ENCODE data around the gene PRR15L.

Gene PRR15L

DNA sequence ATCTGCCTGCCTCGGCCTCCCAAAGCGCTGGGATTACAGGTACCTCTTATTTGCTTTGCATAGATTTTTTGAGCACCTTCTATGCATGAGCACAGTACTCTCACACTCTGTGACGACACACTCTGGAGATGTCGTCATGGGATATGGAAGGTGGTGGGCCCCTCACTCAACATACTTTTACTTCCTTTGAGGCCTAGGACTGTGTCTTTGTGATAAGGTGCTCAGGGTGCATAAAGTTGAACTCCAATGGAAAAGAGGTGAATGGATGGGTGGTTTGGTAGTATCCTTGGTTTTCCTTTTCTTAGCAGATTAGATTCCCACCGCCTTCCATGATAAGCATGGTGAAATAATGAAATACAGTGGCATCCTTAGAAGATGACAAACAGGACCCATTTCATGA, 7.2 kb upstream of the PRR15L start:
- in situ Hi-C loops (cut with HindIII; ENCODE audit: low sequenced_read_pairs) = no loop called here

DNA sequence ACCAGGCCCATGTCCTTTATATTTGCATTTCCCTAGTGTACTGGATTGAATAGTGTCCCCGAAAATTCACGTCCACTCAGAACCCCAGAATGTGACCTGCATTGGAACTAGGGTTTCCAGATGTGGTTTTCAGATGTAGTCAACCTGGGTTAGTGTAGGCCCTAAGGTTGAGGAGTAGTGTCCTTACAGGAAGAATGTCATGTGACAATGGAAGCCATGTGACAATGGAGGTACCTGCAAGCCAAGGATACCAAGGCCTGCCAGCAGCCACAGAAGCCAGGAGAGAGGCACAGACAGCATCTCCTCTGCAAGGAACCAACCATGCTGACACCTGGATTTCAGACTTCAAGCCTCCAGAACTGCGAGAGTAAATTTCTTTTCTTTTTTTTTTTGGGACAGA, 5.2 kb upstream of the PRR15L start:
- in situ Hi-C loops (cut with HindIII; ENCODE audit: low sequenced_read_pairs) = no loop called here

DNA sequence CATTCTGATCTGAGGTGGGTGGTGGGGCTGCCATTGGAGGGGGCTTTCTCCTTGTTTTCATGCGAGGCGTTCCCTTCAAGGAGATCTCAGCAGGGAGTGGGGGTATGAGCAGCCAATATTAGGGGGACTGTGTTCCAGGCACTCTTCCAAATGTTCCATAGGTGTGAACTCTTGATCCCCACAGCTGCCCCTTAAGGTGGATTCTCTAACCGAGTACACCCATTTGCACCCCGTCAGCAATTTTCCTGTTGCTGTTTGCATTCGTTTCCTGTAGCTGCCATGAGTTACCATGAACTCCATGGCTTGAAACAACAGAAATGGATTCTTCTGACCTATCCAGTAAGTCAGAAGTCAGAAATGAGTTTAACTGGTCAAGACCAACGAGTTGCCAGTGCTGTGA, 3.7 kb upstream of the PRR15L start:
- in situ Hi-C loops (cut with HindIII; ENCODE audit: low sequenced_read_pairs) = no loop called here

DNA sequence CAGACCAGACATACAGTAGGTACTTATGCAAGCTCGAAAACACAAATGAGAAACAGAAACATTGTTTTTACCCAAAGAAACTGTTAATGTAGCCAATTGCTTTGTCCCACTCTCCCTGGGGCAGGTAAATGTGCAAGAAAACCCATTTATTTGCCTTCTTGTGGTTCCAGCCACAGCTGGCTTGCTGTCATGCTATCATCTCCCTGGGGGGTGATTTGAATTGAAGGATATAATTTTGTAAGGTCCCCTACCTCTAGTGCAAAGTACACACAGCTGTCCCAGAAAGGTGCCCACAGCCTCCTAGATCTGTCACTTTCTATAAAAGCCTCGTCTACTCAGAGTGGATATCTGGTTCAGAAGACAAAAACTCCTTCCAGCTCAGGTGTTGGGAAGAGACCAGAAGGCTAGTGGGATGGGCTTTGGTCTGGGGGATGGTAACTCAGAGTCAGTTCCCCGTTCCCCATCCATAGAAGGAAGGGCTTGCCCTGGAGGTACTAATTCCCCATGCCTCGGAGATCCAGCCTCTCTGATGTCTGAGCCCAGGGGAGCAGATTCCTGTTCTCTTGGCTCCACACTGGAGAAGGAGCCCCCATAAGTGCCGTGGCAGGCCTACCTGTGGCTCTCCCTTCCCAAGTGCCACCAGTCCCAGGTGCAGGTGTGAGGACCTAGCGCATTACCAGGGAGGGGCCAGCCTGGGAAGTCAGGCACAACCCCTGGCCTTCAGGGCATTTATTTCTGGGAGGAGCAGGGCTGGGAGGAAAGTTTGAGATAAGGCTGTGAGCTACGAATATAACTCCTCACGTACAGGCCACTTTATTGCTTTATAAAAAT, 2.4 kb upstream of the PRR15L start:
- in situ Hi-C loops (cut with HindIII; ENCODE audit: low sequenced_read_pairs) = no loop called here

DNA sequence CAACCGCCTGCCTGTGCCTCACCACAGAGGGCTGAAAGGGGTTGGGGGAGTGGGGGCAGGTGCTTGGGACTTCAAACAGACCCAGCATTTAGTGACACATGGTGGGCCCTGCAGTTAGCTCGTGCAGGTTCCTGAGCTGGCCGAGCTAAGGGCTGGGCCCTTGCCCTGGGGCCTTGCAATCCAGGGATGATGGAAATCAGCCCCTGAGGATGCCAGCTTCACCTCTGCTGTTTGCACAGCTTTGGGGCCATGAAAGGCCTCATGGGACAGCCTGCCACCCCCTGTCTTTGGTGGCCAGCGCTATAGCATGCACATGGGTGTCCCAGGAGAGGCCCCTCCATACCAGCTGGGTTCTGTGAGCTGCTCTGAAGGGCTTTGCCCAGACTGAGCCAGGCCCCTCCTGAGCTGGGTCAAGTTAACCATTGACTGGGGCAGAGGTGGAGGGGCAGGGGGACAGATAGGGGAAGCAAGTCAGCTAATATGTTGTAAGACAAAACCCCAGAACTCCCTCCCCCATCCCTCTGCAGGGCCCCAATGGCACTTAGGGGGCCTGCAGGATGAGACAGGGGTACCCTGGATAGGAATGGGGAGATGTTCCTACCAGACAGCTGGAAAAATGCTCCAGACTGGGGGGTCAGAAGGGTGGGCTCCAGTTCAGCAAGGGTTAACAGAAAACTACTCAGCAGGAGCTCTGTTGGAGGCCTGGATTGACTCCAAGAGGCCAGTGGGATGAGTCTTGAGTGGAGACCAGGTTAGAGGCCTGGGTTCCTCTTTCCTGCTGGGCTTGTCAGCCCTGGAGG, 692 bp downstream of the PRR15L start:
- in situ Hi-C loops (cut with HindIII; ENCODE audit: low sequenced_read_pairs) = no loop called here

DNA sequence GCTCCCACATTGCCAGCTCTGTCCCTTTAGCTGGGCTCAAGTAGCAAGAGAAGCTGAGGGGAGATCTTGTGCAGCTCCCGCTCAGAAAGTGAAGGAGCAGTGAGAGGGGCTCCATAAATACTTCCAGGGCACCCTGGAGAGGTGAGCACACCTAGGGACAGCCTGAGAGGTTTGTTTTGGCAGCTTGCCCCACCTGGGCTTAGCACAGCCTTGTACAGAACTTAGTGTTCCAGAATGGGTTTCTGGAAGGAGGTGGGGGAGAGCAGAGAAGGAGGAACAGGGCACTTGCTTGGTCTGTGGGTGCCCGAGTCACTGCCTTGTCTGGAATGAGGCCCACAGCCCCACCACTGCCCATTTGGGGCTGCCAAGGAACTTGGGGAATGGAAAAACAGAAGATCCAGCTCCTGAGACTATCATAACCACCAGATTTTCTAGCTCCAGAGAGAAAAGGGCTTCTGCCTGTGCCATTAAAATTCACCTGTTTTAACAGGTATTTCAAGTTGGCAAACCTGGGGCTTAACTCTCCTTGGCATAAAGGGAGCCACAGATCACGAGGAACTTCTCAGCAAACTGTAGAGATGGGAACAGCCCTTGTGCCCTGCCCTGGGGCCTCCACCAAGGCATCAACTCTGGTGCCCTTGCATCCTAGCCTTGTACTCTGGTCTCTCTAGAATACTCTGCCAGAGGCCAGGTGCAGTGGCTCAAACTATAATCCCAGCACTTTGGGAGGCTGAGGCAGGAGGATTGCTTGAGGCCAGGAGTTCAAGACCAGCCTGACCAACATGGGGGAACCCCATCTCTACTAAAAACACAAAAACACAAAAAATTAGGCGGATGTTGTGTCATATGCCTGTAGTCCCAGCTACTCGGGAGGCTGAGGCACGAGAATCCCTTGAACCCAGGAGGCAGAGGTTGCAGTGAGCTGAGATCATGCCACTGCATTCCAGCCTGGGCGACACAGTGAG, 1.9 kb downstream of the PRR15L start:
- in situ Hi-C loops (cut with HindIII; ENCODE audit: low sequenced_read_pairs) = no loop called here

DNA sequence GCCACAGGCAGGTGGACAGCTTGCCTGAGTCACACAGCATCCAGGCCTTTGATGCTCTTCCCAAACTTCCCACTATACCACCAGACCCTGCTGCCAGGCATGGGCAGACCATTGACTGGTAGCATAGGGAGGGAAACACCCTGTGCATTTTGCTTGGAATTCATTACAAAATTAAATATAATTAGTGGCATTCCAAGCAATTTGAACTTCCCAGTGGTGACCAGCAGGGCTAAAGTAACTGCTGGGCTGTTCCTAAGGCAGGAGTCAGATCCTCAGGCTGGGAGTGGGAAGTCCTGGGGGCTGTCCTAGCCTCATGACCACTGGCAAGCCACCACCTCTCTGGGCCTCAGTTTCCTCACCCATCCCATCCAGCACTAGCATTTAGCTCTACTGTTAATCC, 3.8 kb downstream of the PRR15L start:
- in situ Hi-C loops (cut with HindIII; ENCODE audit: low sequenced_read_pairs) = no loop called here

DNA sequence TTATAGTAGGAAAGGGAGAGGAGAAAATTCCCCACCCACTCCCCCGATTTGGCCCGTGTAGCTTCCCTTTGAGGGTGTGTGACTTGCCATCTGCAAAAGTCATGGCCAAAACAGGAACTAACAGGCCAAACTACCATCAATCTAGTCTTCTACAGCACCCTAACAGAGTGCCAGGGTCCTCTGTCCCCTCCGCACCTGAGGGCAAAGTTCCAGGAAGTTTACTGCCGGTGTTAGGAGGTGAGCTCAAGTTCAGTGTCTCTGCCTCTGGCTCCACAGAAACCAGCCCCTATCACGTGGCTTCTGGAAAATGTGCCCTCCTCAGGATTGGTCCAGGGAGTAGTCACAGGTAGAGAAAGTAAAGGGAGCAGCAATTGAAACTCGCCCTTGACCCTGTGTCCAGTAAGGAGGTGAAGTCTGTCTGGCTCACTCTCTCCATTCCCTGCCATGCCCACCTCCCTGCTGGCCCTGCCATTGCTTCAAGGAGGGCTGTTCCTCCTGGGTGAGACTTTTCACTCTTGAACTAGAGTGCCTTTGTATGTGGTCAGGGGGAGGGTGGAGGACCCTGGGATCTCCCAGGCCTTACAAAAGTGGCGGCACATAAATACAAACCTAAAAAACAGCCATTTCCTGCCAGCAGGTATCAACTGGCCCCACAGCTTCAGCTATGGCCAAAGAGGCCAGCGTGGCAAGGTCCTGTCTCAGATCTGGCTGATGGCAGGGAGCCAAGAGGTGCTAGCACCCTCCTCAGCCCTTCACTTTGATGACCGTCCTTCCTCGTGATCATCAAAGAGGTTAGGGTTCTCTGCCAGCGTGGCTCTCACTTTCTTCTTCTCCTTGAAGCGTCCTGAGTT, 5.3 kb downstream of the PRR15L start:
- in situ Hi-C loops (cut with HindIII; ENCODE audit: low sequenced_read_pairs) = no loop called here

DNA sequence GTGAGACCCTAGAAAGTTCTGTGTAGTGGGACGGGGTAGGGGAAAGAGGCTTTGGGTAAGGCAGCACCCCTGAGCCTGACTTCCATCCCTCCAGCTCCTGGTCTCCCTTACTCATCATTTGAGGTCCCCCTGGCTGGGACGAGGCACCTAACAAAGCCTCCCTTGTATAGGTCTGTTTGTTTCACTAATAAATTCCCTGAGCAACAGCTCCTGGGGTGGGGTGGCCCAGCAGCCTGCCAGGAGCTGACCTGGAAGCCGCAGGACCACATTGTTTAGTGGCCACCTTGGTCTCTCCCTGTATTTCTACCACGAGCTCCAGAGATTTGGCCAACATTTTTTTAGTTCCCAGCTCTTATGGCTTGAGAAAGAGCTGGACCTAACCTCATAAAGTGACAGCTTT, 7.2 kb downstream of the PRR15L start:
- in situ Hi-C loops (cut with HindIII; ENCODE audit: low sequenced_read_pairs) = no loop called here

DNA sequence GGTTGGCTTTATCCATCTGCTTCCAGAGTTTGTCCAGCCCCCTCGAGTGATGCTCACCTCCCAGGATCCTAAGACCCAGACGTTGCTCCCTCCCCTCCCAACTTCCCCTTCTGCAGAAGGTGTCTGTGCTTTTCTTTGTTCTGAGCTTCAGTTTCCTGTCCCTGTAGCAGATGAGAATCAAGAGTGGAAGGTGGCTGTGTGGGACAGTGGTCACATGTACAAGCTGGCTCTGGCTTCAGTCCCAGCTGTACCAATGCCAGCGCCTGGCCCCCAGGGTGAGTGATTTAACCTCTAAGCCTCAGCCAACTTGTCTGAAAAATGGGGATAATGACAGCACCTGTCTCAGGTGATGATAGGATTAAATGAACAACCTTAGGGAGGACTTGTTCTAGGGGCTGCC, 7.7 kb downstream of the PRR15L start:
- in situ Hi-C loops (cut with HindIII; ENCODE audit: low sequenced_read_pairs) = no loop called here

DNA sequence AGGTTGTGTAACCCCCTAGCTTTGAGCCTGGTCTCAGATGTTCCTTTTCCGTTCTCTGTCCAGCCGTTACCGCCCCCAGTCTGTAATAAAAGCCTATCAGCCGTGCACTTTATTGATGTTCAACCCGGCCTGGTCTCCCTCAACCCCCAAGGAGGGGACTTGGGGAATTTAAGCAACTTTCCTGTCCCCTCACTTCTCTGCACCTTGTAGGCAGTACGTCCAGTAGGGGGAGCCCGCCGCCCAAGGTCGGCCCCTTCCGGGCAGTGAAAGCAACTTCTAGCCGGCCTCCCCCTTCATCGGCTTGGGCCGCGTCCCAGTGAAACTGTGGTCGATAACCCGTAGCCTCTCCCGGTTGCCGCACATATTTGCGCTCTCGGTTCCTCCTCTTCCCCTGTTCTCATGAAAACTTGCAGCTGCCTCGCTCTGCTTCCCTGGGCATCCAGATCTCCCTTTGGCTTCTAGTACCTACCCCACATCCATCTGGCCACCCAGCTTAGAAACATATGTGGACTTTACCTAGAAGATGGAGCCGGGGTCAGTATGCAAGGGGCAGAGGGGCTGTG, 8.4 kb downstream of the PRR15L start:
- in situ Hi-C loops (cut with HindIII; ENCODE audit: low sequenced_read_pairs) = no loop called here

DNA sequence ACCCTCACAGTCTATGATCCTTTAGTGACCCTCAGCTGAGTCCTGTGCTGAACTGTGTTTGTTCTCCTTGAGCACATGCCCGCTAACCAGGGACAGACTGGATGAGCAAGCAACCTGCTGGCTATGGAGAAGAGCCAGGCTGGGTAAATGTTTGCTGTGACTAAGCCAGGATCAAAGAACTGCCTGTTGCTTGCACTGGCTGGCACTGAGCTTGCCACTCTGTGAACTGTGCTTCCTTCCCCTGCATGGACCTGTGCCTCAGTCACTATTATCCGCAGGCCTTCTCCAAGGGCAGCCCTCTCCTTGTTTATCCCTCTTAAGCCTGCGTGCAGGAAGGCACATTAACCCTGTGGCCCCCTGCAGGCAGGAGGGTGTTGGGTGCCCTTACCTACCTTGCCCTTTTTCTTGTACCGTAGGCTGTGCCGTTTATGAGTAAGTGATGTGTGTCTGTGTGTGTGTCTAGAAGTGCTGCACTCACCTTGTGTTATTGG, 8.9 kb downstream of the PRR15L start:
- in situ Hi-C loops (cut with HindIII; ENCODE audit: low sequenced_read_pairs) = no loop called here

DNA sequence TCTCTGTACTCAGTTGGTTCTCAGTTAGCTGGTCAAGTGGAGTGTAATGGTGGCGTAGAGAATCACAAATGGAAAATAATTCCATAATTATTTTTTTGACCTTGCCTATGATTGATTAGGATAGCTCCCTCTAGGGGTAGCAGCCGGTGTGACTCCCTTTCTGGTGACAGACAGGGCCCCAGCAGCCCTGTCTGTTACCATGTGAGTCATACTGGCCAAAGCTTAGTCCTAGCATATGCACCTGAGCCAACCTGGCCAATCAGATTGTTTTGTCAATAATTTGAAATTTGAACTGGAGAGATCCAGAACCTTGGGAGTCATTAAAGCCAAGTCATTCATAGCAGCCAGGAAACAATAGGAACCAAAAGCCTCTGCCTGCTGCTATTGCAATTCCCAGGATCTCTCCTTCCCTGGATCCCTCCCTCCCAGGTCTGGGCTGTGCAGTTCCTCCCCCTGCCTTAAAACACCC, 10.7 kb downstream of the PRR15L start:
- in situ Hi-C loops (cut with HindIII; ENCODE audit: low sequenced_read_pairs) = no loop called here

DNA sequence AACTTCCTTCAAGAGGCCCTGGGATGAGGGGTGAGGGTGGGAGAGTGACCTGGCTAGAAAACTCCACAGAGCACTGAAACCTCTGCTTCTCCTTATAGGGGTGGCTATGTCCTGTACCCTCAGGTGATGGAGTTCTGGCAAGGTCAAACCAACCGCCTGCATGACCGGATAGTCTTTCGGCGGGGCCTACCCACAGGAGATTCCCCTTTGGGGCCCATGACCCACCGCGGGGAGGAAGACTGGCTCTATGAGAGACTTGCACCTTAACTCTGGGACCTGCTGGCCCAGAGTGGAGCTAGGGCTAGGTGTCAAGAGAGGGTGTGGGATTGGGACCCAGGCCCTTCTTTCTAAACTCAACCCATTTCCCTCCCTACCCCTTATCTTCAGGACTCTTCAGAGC, 11.2 kb downstream of the PRR15L start:
- in situ Hi-C loops (cut with HindIII; ENCODE audit: low sequenced_read_pairs) = no loop called here

DNA sequence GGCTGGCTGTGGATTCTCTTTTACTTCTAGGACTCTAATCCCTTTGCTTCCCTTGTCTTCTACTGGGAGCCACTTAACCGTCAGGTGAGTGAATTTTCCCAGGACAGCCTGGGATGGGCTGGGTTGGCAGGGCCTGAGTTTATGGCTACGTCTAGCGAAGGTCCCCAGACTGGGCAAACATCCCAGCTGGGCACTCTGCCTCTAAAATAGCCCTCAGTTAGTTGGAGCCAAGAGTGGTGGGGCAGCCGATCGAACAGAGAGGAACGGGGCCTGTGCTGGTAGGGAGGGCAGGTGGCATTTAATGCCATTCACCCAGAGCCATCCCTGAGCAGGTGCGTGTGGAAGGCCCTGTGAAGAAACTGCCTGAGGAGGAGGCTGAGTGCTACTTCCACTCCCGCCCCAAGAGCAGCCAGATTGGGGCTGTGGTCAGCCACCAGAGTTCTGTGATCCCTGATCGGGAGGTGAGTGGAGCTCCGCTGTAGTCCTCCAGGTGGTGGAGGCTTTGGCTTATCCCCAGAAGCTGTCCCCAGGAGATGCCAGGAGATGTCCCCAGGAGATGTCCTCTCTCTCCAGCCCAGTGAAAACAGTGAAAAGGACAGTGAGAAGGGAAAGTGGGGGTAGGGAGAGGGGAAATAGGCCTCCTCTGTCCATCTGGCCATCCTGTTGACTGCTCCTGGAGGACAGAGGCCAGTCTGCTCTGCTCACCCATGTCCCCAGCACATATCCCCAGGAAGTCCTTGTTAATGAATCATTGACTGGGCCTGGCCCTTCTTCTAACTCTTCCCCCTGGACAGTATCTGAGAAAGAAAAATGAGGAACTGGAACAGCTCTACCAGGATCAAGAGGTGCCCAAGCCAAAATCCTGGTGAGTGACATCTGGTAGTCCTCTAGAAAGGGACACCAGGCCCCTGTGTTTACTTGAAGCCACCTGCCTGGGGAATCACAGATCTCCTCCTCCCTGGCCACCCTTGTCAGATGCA, 11.9 kb downstream of the PRR15L start:
- in situ Hi-C loops (cut with HindIII; ENCODE audit: low sequenced_read_pairs) = no loop called here

DNA sequence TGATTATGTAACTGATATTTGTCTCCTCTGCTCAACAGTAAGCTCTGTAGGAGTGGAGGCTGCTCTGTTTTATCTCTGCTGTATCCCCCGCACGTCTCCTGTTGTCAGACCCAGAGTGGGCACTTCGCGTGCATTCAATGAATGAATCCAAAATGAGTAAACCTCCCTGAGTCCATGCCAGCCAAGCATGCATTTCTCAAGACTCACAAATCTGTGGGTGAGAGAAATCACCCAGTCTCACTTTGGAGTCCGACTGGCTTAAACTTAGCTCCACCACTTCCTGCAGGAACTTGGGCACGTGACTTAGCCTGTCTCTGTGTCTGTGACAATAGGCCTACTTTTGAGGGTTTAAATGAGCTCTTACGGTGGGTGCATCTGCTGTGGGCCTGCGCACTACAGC, 12.6 kb downstream of the PRR15L start:
- in situ Hi-C loops (cut with HindIII; ENCODE audit: low sequenced_read_pairs) = no loop called here

DNA sequence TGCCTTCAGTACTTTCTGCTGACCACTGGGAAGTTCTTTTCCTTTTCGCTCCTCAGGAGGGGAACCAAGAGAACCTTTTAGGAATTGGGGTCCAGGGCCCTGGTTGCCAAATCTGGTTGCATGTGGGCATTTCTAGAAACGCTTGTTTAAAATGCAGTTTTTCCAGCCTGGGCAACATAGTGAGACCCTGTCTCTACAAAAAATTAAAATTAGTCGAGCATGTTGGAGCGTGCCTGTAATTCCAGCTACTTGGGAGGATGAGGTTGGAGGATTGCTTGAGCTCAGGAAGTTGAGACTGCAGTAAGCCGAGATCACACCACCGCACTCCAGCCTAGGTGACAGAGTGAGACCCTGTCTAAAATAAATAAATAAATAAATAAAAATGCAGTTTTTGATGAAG, 15.1 kb downstream of the PRR15L start:
- in situ Hi-C loops (cut with HindIII; ENCODE audit: low sequenced_read_pairs) = loop anchor here (5.0 kb wide), 2 partner anchors 50 to 80 kb away; no protein-coding TSS in a partner anchor

DNA sequence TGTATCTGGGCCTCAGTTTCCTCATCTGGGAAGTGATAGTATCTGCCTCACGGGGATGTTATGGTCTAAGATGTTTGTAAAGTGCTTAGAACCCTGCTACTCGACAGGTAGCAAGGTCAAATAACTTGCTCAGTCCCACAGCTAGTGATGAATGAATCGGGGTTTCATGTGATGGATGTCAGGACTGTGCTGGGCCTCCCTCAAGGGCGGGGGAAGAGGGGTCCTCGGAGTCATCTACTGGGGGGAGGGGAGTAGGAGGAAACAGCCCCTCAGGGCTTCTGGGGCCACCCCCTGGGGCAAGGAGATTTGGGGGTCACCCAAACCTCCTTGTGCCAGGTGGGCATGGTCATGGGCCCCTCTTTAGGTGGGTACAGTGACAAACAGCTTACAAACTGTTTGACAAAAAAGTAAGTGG, 15.6 kb downstream of the PRR15L start:
- in situ Hi-C loops (cut with HindIII; ENCODE audit: low sequenced_read_pairs) = loop anchor here (5.0 kb wide), 2 partner anchors 50 to 80 kb away; no protein-coding TSS in a partner anchor

Measured in endothelial cell of hepatic sinusoid (primary cell).